Stimulated activated CD4-positive, alpha-beta T cell treated with anti-CD3 and anti-CD28 coated beads, Interleukin-2, amount 100 ng/mL, for 24 hours (primary cell): ENCODE measurements around the gene CPD.

ENCODE experiments used
- DNase-seq, 2 donors: peaks; one replicate each; pipeline ENCODE4 v3.0.0-alpha.2; 2020

Gene CPD

GRCh38 chr17:30517786-30518185 lies 139.1 kb downstream of the CPD start:
- DNase-seq: no peak

GRCh38 chr17:30519166-30519565 lies 140.4 kb downstream of the CPD start:
- no peak for DNase-seq
